Right ventricle myocardium inferior (tissue), 1 donor: ENCODE measurements around the gene THADA. TPM values are rescaled to one million over a fixed set of nuclear protein-coding genes. Genes with fewer than 3 reads are reported as not detected.

Experiments
- ATAC-seq: fragments of 200-7000 bp; cut with Tn5 transposase; one replicate; pipeline ENCODE4 v1.9.1; 2020; ENCODE audit warnings: mild to moderate bottlenecking, moderate library complexity
- DNase-seq: peaks from one replicate; pipeline ENCODE4 v3.0.0; 2021; ENCODE audit errors: missing footprints
- intact Hi-C: fragments of 100-400 bp; cut with DNase I; formaldehyde crosslinking; loops from one replicate; pipeline ENCODE4 v1.11.0; 2022
- total RNA-seq: library from RNA; stranded (reverse); fragmentation: NEBNext Ultra II Directional; extraction: Animal tissue kit (Norgen Biotek cat#: 25700); gene quantifications from one replicate; pipeline ENCODE4 v1.2.1, GENCODE V29; 2021
- donor health status: DM: no; HTN: yes; CAD: no; lungs with severe emphysema.

Gene THADA
- total RNA-seq, 1 donor from 2014 or later: 10.5 TPM

DNA sequence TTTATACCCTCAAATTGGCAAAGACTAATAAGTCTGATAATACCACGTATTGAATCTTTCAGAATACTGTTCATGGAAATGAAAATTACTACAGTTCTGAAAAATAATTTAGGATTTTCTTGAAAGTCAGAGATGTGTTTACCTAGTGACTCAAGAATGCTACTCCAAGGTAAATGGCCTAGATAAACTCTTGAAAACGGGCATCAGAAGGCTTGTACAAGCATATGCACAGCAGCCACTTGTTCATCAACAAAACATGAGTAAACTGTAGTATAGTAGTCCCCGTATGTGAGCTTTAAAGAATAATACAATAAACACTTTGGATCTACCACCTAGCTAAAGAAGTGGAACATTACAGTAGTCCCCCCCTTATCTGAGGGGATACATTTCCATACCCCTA lies 157.5 kb downstream of the THADA start:
- intact Hi-C loops: no loop called here
- no peak for ATAC-seq
- no peak for DNase-seq

DNA sequence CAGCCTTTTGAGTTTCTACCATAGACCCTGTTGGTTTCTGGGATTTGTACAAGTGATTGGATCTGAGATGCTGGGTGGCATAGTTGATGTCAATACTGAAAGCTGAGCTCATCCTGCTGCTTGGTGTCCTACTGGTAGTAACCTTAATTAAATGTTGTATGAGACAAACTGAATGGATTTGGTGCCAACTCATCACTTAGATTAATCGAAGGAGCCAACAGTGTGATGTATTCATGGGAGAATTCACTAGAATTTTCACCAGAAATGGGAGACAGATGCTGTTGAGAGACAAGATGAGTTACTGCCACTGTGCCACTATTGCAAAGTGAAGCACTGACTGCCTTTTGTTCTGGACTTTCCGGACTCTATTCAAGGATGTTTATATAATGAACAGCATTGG lies 158.5 kb downstream of the THADA start:
- intact Hi-C loops: no loop called here
- ATAC-seq (no peak), DNase-seq (no peak)

DNA sequence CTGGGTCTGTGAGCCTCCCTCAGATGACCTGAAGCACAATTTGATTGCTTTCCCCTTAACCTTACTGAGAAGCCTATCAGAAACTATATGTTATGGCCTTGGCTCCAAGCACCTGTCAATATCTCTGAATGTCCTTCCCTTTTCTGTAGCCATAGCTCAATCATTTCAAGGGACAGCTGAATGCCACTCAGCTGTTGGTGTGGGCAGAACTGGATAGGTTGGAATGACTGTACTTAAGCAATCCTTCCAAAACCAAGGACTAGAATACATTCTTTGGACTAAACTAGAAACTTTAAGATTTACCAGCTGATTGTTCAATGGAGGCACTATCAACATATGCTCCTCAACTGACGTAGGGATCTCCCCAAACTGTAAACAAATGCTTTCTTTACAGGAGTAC lies 159.4 kb downstream of the THADA start:
- intact Hi-C loops: no loop called here
- ATAC-seq: no peak
- no peak for DNase-seq

DNA sequence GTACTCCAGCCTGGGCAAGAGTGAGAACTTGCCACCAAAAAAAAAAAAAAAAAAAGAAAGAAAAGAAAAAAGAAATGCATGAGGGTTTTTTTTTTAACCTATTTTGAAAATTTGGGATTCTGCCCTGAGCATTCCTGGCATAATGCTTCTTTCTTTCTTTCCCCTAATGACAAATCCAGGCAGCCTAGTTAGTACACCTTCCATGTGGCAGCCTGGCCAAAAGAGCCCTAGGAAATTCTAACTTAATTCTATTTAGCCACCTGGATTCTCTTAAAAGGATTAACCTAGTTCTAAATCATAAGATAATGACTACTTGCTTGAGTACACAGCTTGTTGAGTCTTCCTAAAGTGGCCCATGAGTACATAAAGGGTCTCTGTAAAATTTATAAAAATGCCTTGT lies 160.1 kb downstream of the THADA start:
- intact Hi-C loops: no loop called here
- DNase-seq (no peak), ATAC-seq (no peak)

DNA sequence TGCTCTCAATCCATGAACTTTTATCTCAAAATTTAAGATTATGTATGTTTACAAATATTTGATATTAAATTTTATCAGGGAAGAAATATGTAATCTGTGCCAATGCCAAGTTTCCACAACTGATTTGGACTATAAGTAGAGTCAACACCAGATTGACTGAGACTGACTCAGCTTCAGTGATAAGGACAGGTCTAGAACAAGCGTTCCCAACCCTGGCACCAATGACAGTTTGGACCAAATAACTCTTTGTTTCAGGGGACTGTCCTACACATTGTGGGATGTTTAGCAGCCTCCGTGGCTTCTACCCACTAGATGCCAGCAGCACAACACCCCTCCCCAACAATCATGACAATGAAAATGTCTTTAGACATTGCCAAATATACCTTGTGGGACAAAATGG lies 165.3 kb downstream of the THADA start:
- intact Hi-C loops: no loop called here
- DNase-seq: no peak
- no peak for ATAC-seq

DNA sequence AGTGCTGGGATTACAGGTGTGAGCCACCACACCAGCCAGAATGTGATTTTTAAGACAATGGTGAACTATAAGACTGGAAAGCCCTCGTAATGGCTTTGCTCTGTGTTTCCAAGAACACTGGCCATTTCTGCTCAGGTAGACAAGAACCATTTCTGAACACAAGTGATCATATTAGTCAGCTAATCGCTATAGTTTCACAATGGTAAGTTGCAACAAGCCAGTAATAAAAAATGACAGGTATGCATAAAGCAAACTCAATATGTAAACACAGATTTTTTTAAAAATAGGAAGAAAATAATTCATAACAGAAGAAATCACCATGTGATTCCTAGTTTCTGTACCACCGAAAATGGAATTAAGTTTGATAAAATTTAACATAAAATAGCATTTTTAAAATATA lies 166.5 kb downstream of the THADA start:
- no peak for DNase-seq
- intact Hi-C loops: no loop called here
- no peak for ATAC-seq

DNA sequence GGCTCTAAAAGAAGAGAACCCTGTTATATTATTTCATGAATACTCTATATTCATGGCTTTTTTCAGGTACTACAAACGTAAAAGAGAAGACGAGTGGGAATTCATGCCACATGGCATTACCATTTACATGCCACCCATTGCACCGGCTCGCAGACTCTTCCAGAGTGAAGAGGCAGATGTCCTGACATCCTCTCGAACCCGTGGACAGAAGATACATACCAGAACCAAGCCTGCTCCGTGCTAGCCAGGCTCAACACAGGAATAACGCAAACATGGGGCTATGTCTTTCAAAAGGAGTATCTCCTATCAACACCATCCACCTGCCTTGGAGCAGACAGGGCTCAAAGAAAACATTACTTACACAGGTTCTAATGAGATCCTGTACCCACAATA lies 168.8 kb downstream of the THADA start:
- no peak for ATAC-seq
- no peak for DNase-seq
- intact Hi-C loops: no loop called here

DNA sequence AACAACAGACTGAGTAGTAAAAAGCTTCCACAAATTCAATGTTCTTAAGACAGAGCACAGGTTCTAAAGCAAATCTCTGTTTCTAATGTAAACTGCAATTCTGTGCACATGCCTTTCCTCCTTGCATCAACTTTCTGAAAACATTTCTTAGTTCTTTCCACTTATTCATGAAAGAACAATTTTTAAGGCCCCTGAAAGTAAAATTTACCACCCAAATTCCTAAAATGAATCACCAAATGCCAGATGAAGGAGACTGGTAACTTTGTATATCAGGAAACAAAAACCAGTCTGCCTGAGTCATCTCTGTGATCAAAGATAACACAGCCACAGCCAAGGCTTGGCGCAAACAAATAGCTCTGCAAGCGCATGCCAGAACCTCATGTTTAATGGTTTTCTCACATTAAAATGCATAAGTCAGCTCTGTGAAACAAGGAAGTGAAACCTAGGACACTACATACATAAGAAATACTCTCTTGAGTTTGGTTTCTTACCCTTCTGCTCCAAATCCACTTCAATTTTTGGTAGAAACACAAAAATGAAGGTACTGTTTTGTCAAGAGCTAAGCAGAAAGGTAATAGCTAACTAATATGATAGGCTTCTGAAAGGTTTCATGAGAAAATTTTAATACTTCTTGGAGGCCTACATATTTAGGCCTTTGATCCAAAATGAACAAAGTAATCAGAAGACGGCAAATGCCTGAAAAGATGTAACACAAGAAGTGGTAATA lies 169.4 kb downstream of the THADA start:
- intact Hi-C loops: no loop called here
- DNase-seq (no peak), ATAC-seq (peak; percentile 52)

DNA sequence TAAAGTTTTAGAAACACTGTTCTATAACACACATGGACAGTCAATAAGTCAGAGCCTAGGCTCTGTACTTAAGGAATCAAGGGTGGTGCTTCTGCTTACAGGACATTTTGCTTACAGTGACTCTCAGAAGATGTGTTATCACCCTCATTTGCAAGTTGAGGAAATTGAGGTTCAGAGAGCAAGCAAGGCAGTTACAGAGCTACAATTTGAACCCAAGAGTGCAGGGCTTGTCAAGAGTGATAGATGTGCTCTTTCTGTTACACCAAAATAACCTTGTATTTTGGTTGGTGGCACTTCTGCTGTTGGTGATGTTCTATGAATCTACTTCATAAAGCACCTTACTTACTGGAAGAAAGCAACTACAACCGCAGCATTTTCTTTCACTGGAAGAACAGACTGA lies 170.2 kb downstream of the THADA start:
- DNase-seq: no peak
- ATAC-seq: no peak
- intact Hi-C loops: no loop called here

DNA sequence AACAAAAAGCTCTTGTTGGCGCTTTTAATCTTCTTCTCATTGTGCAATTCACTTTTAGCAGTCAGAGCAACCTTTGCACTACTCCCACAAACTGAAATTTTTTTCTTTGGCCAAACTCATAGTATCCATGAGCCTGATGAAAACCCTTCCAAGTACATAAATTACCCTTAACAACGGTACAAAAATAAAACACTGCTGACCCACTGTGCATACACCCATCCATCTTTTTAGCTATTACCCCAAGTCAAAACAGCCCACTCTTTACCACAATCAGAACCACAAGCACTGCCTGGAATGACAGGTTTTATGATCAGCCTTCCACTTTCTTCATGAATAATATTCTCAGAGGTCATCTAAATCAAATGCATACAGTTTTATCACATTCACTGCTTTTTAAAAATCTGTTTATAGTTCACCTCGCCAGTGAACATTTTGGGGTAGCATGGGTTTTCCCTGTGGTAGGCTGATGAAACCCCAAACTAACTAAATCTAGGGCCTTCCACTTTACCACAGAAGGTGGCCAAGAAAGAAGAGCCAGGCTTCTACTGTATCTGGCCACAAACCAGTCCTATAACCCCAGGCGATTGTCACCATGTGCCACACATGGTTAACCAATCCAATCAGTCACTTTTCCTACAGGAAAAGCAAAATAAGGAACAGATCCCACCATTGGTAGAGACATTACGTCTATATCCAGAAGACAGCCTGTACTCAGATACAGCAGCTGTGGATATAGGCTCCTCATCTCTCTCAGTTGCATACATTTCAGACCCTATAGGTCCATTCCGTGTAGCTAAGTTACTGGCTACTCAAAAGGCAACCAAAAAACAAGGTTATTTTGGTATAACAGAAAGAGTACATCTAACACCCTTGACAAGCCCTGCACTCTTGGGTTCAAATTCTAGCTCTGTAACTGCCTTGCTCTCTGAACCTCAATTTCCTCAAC lies 171.3 kb downstream of the THADA start:
- no peak for DNase-seq

DNA sequence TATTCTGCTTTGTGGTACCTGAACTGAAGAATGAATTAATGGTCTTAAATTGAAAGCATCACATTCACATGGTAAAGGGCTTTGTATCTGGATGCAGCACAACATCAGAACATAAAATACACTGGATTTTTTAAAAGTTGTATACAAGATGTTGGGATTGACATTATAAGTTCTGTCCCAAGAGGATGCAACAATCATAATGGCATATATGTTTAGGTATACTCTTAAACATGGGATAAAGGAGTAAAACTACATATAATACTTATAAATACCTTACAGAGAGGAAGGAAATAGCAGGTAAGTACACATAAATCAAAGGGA lies 171.9 kb downstream of the THADA start:
- DNase-seq: no peak
- intact Hi-C loops: no loop called here
- no peak for ATAC-seq

More for the DNA sequence above, 171.3 kb downstream of the THADA start:
- intact Hi-C loops: no loop called here
- no peak for ATAC-seq

DNA sequence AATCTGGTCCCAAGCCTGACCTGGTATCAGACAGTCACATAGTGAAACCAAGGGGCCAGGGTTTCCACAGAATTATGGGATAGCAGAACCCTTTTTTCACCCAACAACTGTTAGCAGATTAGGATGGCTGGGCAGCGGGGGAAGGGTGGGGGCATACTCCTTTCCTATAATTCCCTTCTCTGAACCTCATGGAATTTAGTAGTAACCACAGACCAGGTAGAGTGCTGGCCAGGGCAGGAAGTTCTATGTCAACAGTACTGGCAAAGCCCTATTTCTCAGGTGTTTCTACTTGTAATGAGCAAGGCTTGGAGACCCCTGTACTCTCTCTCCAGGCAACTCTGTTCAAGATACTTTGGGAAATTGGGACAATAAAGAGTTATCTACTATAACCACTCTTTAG lies 174.6 kb downstream of the THADA start:
- no peak for ATAC-seq
- DNase-seq: no peak
- intact Hi-C loops: no loop called here

DNA sequence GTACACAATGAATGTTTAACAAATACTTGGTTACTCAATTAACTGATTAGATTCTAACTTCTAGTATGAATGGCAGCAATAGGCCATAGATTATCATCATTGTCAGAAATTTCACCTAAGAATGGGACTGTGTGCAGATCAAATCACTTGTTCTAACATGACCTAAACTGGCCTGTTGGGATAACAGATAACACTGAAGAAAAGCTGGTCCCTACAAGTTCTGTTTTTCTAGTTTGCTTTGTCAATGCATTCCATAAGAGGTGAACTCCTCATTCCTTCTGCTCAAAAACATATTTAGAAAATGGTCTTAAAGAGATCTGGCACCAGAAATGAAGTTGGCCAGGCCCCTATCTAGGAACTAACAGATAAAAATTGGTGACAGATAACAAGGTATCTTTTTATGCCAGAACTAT lies 175.4 kb downstream of the THADA start:
- no peak for DNase-seq
- no peak for ATAC-seq
- intact Hi-C loops: no loop called here

DNA sequence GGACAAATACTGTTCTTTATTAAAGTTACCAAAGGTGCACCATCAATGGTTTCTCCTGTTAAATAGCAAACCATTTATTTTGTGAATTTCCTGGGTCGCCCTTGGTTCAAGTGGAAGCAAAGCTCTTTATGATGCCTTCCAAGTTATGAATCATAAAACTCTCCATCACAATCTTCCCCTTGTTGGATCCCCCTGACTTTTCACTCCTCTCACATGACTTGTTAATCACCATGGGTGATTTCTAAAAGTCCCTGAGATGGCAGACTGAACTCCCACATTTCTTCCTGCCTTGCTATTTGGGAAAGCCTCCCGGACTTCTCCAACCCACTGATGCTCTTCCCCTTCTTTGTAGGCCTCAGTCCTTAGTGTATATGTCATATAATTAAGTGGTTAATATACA lies 176.0 kb downstream of the THADA start:
- DNase-seq (no peak), ATAC-seq (no peak)
- intact Hi-C loops: no loop called here

DNA sequence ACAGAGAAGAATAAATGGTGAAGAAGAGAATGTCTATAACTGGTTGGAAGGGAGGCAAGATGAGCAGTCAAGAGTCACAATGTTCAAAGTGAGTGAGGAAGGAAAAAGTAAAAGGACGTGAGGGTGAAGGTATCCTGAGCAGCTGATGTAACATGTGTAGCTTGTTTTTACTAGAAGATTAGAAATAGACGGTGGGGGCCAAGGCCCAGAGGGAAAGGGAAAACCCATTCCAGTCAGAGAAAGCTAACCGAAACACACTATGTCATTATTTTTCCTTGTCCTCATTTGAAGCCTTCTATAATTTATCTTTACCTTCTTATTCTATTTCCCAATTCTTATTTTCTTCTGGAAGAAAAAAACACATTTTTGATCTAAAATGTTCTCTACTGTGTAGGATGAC lies 176.6 kb downstream of the THADA start:
- ATAC-seq (no peak), DNase-seq (no peak)
- intact Hi-C loops: no loop called here

DNA sequence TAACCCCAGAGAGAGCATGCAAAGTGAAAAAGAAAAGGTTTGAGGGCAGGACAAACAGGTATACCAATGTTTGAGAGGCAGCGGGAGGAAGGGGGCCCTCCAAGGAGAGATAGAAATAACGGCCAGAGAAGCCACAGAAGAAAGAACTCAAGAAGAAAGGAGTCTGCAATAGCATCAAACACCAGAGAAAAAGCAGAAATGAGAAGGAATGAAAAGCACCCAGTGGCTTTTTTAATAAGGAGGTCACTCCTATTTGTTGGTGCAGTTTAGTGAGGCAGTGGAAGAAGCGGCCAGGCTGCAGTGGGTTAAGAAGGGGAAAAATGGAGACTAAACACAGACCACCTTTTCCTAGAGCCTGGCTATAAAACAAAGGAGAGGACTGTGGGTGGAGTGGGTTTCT lies 177.2 kb downstream of the THADA start:
- DNase-seq (no peak), ATAC-seq (no peak)
- intact Hi-C loops: no loop called here

DNA sequence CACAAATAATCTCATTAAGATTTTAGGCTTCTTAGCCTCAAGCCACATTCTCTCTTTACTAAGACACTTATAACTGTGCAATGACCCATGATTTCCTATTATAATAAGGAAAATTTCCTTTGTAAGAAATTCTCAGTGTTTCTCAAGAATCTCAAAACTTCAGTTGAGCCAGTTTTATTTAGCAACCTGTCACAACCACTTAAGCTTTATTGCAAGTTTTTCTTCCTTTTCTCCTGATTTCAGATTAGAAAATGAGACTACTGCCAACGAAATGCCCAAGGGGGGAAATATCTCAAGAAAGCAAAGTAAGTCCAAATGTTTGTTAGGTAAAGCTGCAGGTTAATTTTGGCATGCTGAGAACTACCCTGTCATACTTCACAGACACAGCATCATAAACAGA lies 178.5 kb downstream of the THADA start:
- DNase-seq: no peak
- intact Hi-C loops: no loop called here
- no peak for ATAC-seq

DNA sequence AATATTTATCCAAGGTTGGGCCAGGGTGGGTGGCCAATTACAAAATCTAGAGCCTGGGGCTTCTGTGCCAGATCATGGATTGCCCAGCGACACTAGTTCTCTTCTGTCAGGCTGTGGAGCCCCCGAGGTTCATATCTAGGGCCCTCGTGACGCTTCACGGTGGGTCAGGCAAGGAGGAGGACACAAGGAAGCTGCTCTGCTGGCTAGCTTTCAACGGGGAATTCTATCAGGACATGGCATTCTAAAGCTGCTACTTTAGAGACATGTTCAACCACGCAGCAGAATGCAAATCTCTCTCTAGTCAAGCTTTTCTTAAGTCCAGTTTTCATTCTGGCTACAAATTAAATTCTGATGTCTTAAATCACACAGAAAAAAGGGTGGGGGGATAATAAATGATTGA lies 180.2 kb downstream of the THADA start:
- ATAC-seq (peak; percentile 26), DNase-seq (no peak)
- intact Hi-C loops: no loop called here

DNA sequence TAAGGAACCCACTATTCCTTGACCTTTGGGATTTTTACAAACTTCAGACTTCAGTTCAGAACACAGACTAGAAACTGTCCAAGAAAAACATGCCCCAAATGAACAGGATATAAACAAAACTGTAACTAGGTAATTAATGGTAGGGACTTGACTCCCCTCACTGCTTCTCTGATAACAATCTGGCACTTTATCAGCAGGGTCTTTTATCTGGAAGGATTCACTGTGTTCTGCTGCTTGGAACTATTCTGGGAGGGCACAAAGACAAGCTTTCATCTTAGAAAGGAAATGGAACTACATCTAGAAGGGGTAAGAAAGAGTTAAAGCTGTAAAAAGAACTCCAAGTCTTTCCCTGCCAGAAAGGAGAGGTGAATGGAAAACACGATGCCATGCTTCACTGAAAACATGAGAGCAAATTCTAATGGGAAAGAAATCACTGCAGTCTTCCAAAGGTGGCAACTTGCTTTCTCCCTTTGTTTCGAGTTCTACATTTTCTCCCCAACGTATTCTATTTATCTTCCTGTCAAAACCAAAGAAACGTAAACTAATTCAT lies 181.2 kb downstream of the THADA start:
- ATAC-seq (no peak), DNase-seq (no peak)
- intact Hi-C loops: loop anchor here (5.0 kb wide), 1 partner anchor 72 kb away; no protein-coding TSS in a partner anchor

DNA sequence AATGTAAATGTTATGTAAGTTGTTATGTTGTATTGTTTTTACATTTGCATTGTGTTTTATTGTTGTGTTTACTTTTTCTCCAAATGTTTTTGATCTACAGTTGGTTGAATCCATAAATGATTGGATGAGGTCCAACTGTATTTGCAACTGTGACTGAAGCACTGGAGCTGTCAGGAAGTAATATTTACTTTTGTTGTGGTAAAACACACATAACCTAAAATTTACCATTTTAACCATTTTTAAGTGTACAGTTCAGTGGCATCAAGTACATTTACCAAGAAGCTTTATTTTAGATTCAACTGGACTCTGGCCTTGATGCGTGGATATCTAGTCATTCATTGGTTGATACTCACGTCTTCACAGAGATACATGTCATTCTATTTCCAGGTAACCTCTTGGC lies 181.8 kb downstream of the THADA start:
- DNase-seq: no peak
- intact Hi-C loops: loop anchor here (5.0 kb wide), 1 partner anchor 72 kb away; no protein-coding TSS in a partner anchor
- no peak for ATAC-seq
